K562 (cell line): ENCODE data around the gene ADCY5. TPM values are rescaled to one million over a fixed set of nuclear protein-coding genes. Genes with fewer than 3 reads are reported as not detected.

Experiments used
- KHSRP ChIP-seq: fragments of 450-650 bp; IDR thresholded peaks from 2 replicates; pipeline ENCODE4 v1.6.1; 2017
- STAG1 ChIP-seq: sonication (generic); formaldehyde crosslinking; IDR thresholded peaks from 2 replicates; pipeline ENCODE4 v1.5.0; 2020; ENCODE audit warnings: missing genetic modification reagents, borderline replicate concordance
- TOE1 ChIP-seq, 2 experiments: fragments of 450-650 bp in 1 of 2; sonication (generic) in 1 of 2; formaldehyde crosslinking in 1 of 2; IDR thresholded peaks; 2 replicates each; pipeline versions ENCODE4 v1.7.1 to v1.8.0; 2016 to 2022; ENCODE audit warnings: borderline replicate concordance in 2 of 2, mild to moderate bottlenecking in 2 of 2, antibody characterized with exemption in 1 of 2, inconsistent platforms in 1 of 2, low read depth in 1 of 2, missing genetic modification reagents in 1 of 2, moderate library complexity in 1 of 2
- XRCC3 ChIP-seq: fragments of 450-650 bp; IDR thresholded peaks from 2 replicates; pipeline ENCODE4 v1.6.1; 2017; ENCODE audit warnings: mild to moderate bottlenecking, moderate library complexity
- ZKSCAN3 ChIP-seq: fragments of 250-450 bp; sonication (Bioruptor Pico); IDR thresholded peaks from 2 replicates; pipeline ENCODE4 v1.4.0; 2020
- ZNF282 ChIP-seq: sonication (generic); formaldehyde crosslinking; IDR thresholded peaks from 2 replicates; pipeline ENCODE4 v1.8.1; 2023; ENCODE audit warnings: missing genetic modification reagents
- ZNF354B ChIP-seq: fragments of 250-450 bp; sonication (Bioruptor Pico); IDR thresholded peaks from 2 replicates; pipeline ENCODE4 v1.4.0; 2020
- polyA plus RNA-seq, 8 experiments: library from polyadenylated mRNA; depleted of rRNA in 4 of 8; stranded (reverse) in 5 of 8; unstranded in 3 of 8; fragments of >200 nt; fragmentation: Nextera tagmentation in 2 of 8; fragmentation: Illumina TruSeq in 1 of 8; extraction: Ambion mirVana in 2 of 8; extraction: Trizol in 1 of 8; gene quantifications; 2 replicates each; pipeline versions ENCODE4 v1.2.1 to v1.2.3, GENCODE V29; 2011 to 2014; ENCODE audit warnings: inconsistent platforms in 1 of 8, missing spikeins in 1 of 8
- total RNA-seq, 7 experiments: library from RNA; depleted of rRNA in 6 of 7; stranded (reverse); fragments of >200 nt in 6 of 7; fragmentation: Illumina TruSeq in 2 of 7; extraction: Trizol in 2 of 7; gene quantifications; 2 replicates each; pipeline versions ENCODE4 v1.2.1 to v1.2.3, GENCODE V29; 2011 to 2021; ENCODE audit warnings: low replicate concordance in 1 of 7
- TF ChIP-seq, protein P1 (sequence below), 2 experiments: fragments of 150-350 bp in 1 of 2; IDR thresholded peaks; 2 replicates each; pipeline ENCODE4 v1.6.1; 2012 to 2016; ENCODE audit warnings: low read depth in 2 of 2, low read length in 2 of 2, mild to moderate bottlenecking in 1 of 2, moderate library complexity in 1 of 2
- TF ChIP-seq, protein P2 (sequence below): IDR thresholded peaks from 2 replicates; pipeline ENCODE4 v1.6.1; 2011; ENCODE audit warnings: borderline replicate concordance, low read depth, mild to moderate bottlenecking, moderate library complexity, low read length; ENCODE audit not compliant: insufficient read depth, poor library complexity, severe bottlenecking
- TF ChIP-seq, protein P3 (sequence below), 2 experiments: fragments of 450-650 bp in 1 of 2; sonication (generic) in 1 of 2; formaldehyde crosslinking in 1 of 2; IDR thresholded peaks in 1 of 2; conservative IDR thresholded peaks in 1 of 2; 2 replicates each; pipeline versions ENCODE4 v1.6.1 to v1.8.1; 2016 to 2023; ENCODE audit warnings: mild to moderate bottlenecking in 2 of 2, moderate library complexity in 2 of 2, inconsistent platforms in 1 of 2, missing genetic modification reagents in 1 of 2

Gene ADCY5
- total and polyA plus RNA-seq, 9 of the 15 experiments (the other 6 are each of a cell fraction or from before 2014, with no cell fraction given): under 0.01 TPM; not detected in 8

GRCh38 chr3:123420416-123420968 lies 28.4 kb downstream of the ADCY5 start (continued):
- TF ChIP-seq, protein P1, sequence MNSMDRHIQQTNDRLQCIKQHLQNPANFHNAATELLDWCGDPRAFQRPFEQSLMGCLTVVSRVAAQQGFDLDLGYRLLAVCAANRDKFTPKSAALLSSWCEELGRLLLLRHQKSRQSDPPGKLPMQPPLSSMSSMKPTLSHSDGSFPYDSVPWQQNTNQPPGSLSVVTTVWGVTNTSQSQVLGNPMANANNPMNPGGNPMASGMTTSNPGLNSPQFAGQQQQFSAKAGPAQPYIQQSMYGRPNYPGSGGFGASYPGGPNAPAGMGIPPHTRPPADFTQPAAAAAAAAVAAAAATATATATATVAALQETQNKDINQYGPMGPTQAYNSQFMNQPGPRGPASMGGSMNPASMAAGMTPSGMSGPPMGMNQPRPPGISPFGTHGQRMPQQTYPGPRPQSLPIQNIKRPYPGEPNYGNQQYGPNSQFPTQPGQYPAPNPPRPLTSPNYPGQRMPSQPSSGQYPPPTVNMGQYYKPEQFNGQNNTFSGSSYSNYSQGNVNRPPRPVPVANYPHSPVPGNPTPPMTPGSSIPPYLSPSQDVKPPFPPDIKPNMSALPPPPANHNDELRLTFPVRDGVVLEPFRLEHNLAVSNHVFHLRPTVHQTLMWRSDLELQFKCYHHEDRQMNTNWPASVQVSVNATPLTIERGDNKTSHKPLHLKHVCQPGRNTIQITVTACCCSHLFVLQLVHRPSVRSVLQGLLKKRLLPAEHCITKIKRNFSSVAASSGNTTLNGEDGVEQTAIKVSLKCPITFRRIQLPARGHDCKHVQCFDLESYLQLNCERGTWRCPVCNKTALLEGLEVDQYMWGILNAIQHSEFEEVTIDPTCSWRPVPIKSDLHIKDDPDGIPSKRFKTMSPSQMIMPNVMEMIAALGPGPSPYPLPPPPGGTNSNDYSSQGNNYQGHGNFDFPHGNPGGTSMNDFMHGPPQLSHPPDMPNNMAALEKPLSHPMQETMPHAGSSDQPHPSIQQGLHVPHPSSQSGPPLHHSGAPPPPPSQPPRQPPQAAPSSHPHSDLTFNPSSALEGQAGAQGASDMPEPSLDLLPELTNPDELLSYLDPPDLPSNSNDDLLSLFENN (IDR thresholded peaks at IDR 0.05; ENCODE audit: low read depth in 2 of 2, low read length in 2 of 2): no peak
- TF ChIP-seq ZKSCAN3: no peak
- no peak for TF ChIP-seq STAG1 (CRISPR knock-in tag)
- no peak for TF ChIP-seq ZNF354B (CRISPR knock-in tag)
- no peak for TF ChIP-seq XRCC3
- no peak for TF ChIP-seq TOE1 (IDR thresholded peaks at IDR 0.05; ENCODE audit: borderline replicate concordance)
- TF ChIP-seq TOE1 (CRISPR knock-in tag; IDR thresholded peaks at IDR 0.05; ENCODE audit: borderline replicate concordance, low read depth): no peak
- no peak for TF ChIP-seq ZNF282
- TF ChIP-seq, protein P2, sequence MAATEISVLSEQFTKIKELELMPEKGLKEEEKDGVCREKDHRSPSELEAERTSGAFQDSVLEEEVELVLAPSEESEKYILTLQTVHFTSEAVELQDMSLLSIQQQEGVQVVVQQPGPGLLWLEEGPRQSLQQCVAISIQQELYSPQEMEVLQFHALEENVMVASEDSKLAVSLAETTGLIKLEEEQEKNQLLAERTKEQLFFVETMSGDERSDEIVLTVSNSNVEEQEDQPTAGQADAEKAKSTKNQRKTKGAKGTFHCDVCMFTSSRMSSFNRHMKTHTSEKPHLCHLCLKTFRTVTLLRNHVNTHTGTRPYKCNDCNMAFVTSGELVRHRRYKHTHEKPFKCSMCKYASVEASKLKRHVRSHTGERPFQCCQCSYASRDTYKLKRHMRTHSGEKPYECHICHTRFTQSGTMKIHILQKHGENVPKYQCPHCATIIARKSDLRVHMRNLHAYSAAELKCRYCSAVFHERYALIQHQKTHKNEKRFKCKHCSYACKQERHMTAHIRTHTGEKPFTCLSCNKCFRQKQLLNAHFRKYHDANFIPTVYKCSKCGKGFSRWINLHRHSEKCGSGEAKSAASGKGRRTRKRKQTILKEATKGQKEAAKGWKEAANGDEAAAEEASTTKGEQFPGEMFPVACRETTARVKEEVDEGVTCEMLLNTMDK: no peak
- TF ChIP-seq, protein P3, sequence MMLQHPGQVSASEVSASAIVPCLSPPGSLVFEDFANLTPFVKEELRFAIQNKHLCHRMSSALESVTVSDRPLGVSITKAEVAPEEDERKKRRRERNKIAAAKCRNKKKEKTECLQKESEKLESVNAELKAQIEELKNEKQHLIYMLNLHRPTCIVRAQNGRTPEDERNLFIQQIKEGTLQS (IDR thresholded peaks at IDR 0.05): no peak
- TF ChIP-seq, protein P3 (CRISPR knock-in tag; conservative IDR thresholded peaks at IDR 0.05): no peak
- TF ChIP-seq KHSRP: no peak
